GM12878 (cell line): ENCODE results near the gene S100A16. TPM values are rescaled to one million over a fixed set of nuclear protein-coding genes. Genes with fewer than 3 reads are reported as not detected.
A peak's percentile ranks its signal among the peaks of the same experiment; 100 is the strongest.

ENCODE experiments used
- ATAC-seq: fragments of 200-7000 bp; cut with Tn5 transposase; 3 replicates; pipeline ENCODE4 v1.9.1; 2020; ENCODE audit warnings: mild to moderate bottlenecking, moderate library complexity
- BruUV-seq: library from RNA; stranded (reverse); fragments of 400-500 nt; replicated peaks from 2 replicates; lab custom pipeline; 2021; lab: Mats Ljungman, UMichigan
- CTCF ChIA-PET: fragments of 300-600 bp; sonication (Branson Sonifier 250); formaldehyde crosslinking; extraction: SDS; loops from one replicate; lab custom pipeline; 2021; ENCODE audit warnings: inconsistent platforms; lab: Yijun Ruan, JAX
- POLR2A ChIA-PET: fragments of 350-600 bp; formaldehyde crosslinking; extraction: SDS; loops from one replicate; lab custom pipeline; 2021; ENCODE audit warnings: inconsistent platforms; lab: Charles Lee
- RAD21 ChIA-PET: fragments of 300-600 bp; sonication (Branson Sonifier 250); formaldehyde crosslinking; loops from one replicate; lab custom pipeline; 2023; ENCODE audit warnings: antibody characterized with exemption; ENCODE audit not compliant: unreplicated experiment; lab: Charles Lee
- SMC1A ChIA-PET: fragments of 300-600 bp; sonication (Branson Sonifier 250); formaldehyde crosslinking; loops from one replicate; lab custom pipeline; 2023; ENCODE audit not compliant: unreplicated experiment, uncharacterized antibody; lab: Charles Lee
- DNase-seq: peaks from one replicate; pipeline ENCODE4 v3.0.0-alpha.2; 2011; ENCODE audit warnings: low read depth, low spot score
- FAIRE-seq: peaks from 3 replicates; lab custom pipeline; 2011; peaks lifted over from hg19 to GRCh38; lab: Jason Lieb, UNC
- H2AFZ ChIP-seq: 2 replicates; pipeline ENCODE4 v1.6.0; 2011; ENCODE audit warnings: low read depth, low read length, control low read depth; ENCODE audit not compliant: control insufficient read depth
- H3K27ac ChIP-seq: 2 replicates; pipeline ENCODE4 v1.5.1; 2011; ENCODE audit warnings: control low read depth; ENCODE audit not compliant: control insufficient read depth, insufficient read depth
- H3K27me3 ChIP-seq, 2 experiments: replicated peaks in 1 of 2; 2 replicates each; pipeline versions ENCODE4 v1.6.0 to v1.6.1; 2011; ENCODE audit warnings: low read length in 1 of 2; ENCODE audit not compliant: control insufficient read depth in 2 of 2, insufficient read depth in 2 of 2
- H3K36me3 ChIP-seq, 2 experiments: 2 replicates each; pipeline ENCODE4 v1.5.1; 2011; ENCODE audit warnings: low read length in 1 of 2; ENCODE audit not compliant: control insufficient read depth in 2 of 2, insufficient read depth in 2 of 2
- H3K4me1 ChIP-seq: 2 replicates; pipeline ENCODE4 v1.6.1; 2011; ENCODE audit warnings: mild to moderate bottlenecking, low read length, moderate library complexity, mixed read lengths; ENCODE audit not compliant: control insufficient read depth, insufficient read depth
- H3K4me2 ChIP-seq: 2 replicates; pipeline ENCODE4 v1.6.0; 2011; ENCODE audit warnings: control low read depth; ENCODE audit not compliant: control insufficient read depth, insufficient read depth
- H3K4me3 ChIP-seq: fragments of 200-600 bp; sonication (generic); 2 replicates; pipeline ENCODE4 v1.5.1; 2016
- H3K79me2 ChIP-seq: 2 replicates; pipeline ENCODE4 v1.6.0; 2011; ENCODE audit warnings: low read length; ENCODE audit not compliant: control insufficient read depth, insufficient read depth
- H3K9ac ChIP-seq: 2 replicates; pipeline ENCODE4 v1.8.0; 2011; ENCODE audit warnings: low read length, control low read depth, mixed read lengths; ENCODE audit not compliant: control insufficient read depth, insufficient read depth
- H3K9me3 ChIP-seq: replicated peaks from 3 replicates; pipeline ENCODE4 v1.5.1; 2011; ENCODE audit warnings: mild to moderate bottlenecking, low read length; ENCODE audit not compliant: control insufficient read depth, insufficient read depth
- H4K20me1 ChIP-seq: 2 replicates; pipeline ENCODE4 v1.6.0; 2011; ENCODE audit not compliant: control insufficient read depth, insufficient read depth
- KAT2A ChIP-seq: conservative IDR thresholded peaks from 2 replicates; pipeline ENCODE4 v1.6.1; 2011; ENCODE audit warnings: low read depth, low read length; ENCODE audit not compliant: control insufficient read depth
- NFIC ChIP-seq: IDR thresholded peaks from 2 replicates; pipeline ENCODE4 v1.6.1; 2012; ENCODE audit warnings: low read depth, mild to moderate bottlenecking, inconsistent platforms, low read length, moderate library complexity
- SUZ12 ChIP-seq: fragments of 200-600 bp; sonication (generic); IDR thresholded peaks from one replicate; pipeline ENCODE4 v1.6.1; 2018; ENCODE audit warnings: antibody characterized with exemption, mild to moderate bottlenecking; ENCODE audit not compliant: unreplicated experiment
- ZNF687 ChIP-seq: fragments of 450-650 bp; IDR thresholded peaks from 2 replicates; pipeline ENCODE4 v1.6.1; 2017; ENCODE audit warnings: mild to moderate bottlenecking, moderate library complexity
- WGBS: methylation state at CpG from one replicate; pipeline ENCODE4 v1.1.6; 2016; ENCODE audit warnings: low lambda C conversion rate; ENCODE audit not compliant: insufficient replicate concordance, insufficient coverage; ENCODE audit errors: missing lambda C conversion rate; 5-methylcytosine and 5-hydroxymethylcytosine counted together
- in situ Hi-C: fragments of 300-500 bp; cut with MboI; formaldehyde crosslinking; loops from 9 replicates; pipeline ENCODE4 v1.14.3; 2018; ENCODE audit warnings: mixed read lengths
- intact Hi-C: fragments of 100-400 bp; cut with micrococcal nuclease; formaldehyde crosslinking; loops from one replicate; pipeline ENCODE4 v1.14.2; 2022; ENCODE audit not compliant: unreplicated experiment
- polyA plus RNA-seq, 11 experiments: library from polyadenylated mRNA; depleted of rRNA in 4 of 11; unstranded in 6 of 11; stranded (reverse) in 5 of 11; fragments of >200 nt; fragmentation: Nextera tagmentation in 4 of 11; fragmentation: Illumina TruSeq in 1 of 11; extraction: Ambion mirVana in 4 of 11; extraction: Trizol in 1 of 11; gene quantifications; 1 replicate in 1 of 11; 2 replicates in 10 of 11; pipeline versions ENCODE4 v1.2.1 to v1.2.3, GENCODE V29; 2011 to 2016; ENCODE audit warnings: inconsistent platforms in 2 of 11, missing spikeins in 2 of 11, low read depth in 1 of 11
- total RNA-seq, 4 experiments: library from RNA; depleted of rRNA in 3 of 4; stranded (reverse); fragments of >200 nt in 3 of 4; fragmentation: Illumina TruSeq in 1 of 4; extraction: Trizol in 1 of 4; gene quantifications; 2 replicates each; pipeline versions ENCODE4 v1.2.1 to v1.2.3, GENCODE V29; 2013 to 2021
- TF ChIP-seq, protein P1 (sequence below): fragments of 450-650 bp; IDR thresholded peaks from 2 replicates; pipeline ENCODE4 v1.6.1; 2017; ENCODE audit warnings: borderline replicate concordance

Gene S100A16
- total and polyA plus RNA-seq, 10 of the 15 experiments (the other 5 are each of a cell fraction or from before 2014, with no cell fraction given) = 0.14 to 0.51 (median 0.25) TPM; not detected in 6

DNA sequence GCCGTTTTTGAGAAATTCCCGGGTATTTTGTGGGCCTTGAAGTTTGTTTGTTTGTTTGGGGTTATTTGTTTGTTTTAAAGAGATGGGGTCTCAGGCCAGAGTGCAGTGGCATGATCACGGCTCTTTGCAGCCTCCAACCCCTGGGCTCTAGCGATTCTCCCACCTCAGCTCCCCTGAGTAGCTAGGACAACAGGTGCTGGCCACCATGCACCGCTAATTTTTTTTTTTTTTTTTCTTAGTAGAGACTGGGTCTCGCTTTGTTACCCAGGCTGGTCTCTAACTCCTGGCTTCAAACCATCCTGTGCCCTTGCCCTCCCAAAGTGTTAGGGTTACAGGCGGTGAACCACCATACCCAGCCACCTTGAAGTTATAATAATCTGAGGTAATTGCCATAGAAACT lies 22.9 kb upstream of the S100A16 start:
- DNase-seq (no peak), ATAC-seq (no peak), FAIRE-seq (no peak)
- Histone ChIP-seq H3K79me2 (peaks cover 33% of the 10 kb centered on the region), H3K4me2 (peak overlapping the region; percentile 46; the same call in 1 of the 2 replicates), H3K4me1 (peaks cover 6% of the 10 kb centered on the region), H3K27ac (no peak overlapping the region), H3K27me3 (no peaks in the 10 kb centered on the region), H4K20me1 (no peaks in the 10 kb centered on the region), H3K9ac (peak overlapping the region; percentile 97; the same call in 1 of the 2 replicates), H2AFZ (no peak overlapping the region), H3K9me3 (no peaks in the 10 kb centered on the region), H3K4me3 (peak overlapping the region; percentile 89), H3K36me3 (peaks cover 4 to 28% of the 10 kb centered on the region in 2 experiments)
- in situ Hi-C loops = no loop called here
- SMC1A ChIA-PET = interaction anchor here (1.6 to 3.0 kb wide), 3 partner anchors 8 to 64 kb away, joined by 4 to 29 read pairs (median 13); no protein-coding TSS in a partner anchor
- POLR2A ChIA-PET = interaction anchor here (0.5 to 1.5 kb wide), 4 partner anchors 123 to 327 kb away, joined by 3 to 5 read pairs (median 4); partner anchors contain the start of gene SLC39A1
- intact Hi-C loops = loop anchor here (2.0 kb wide), 1 partner anchor 35 kb away; the partner anchor contains the start of gene ILF2
- WGBS = 63% methylated on average over 7 of the region's 7 CpGs
- no TSS peak for BruUV-seq
- RAD21 ChIA-PET = interaction anchor here (2.3 kb wide), 1 partner anchor 351 kb away, joined by 9 read pairs; the partner anchor contains the start of gene RAB13
- CTCF ChIA-PET = interaction anchor here (0.7 to 2.7 kb wide), 5 partner anchors 17 to 351 kb away, joined by 5 to 11 read pairs (median 7); partner anchors contain the start of gene RAB13
- TF ChIP-seq ZNF687 (no peak), SUZ12 (no peak), KAT2A (no peak), NFIC (no peak)
- TF ChIP-seq, protein P1, sequence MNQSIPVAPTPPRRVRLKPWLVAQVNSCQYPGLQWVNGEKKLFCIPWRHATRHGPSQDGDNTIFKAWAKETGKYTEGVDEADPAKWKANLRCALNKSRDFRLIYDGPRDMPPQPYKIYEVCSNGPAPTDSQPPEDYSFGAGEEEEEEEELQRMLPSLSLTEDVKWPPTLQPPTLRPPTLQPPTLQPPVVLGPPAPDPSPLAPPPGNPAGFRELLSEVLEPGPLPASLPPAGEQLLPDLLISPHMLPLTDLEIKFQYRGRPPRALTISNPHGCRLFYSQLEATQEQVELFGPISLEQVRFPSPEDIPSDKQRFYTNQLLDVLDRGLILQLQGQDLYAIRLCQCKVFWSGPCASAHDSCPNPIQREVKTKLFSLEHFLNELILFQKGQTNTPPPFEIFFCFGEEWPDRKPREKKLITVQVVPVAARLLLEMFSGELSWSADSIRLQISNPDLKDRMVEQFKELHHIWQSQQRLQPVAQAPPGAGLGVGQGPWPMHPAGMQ = no peak
